ENCODE results near the gene KRABD2.
"Not testable (repeated sequence)": the region's sequence is repeated elsewhere in the genome, so short reads cannot be mapped to it uniquely, and the experiment has no call there.

KRABD2 gene

DNA sequence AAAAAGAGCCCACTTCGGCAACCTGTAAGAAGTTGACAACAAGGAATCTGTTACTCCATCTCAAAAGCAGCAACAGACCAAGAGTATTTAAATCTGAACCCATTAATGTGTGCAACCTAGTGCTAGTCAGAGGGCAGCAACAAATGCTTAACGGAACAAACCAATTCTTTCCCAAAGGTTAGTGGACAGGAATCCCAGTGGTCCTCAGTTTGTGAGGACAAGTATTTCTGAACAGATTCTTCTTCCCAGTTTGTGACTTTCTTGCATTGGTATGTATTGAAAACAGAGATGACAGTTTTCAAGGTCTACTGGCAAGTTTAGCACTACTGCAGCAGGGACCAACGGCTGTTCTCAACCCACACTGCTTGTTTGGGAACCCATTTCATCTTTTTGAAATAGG is 3.5 kb upstream of the KRABD2 start:
- Histone ChIP-seq H3K9me3 (ENCODE audit: low read depth) (no peaks in the 10 kb centered on the region), H3K9me2 (replicated peaks; ENCODE audit: insufficient read depth) (no peaks in the 10 kb centered on the region), H3K4me2 (peak overlapping the region; percentile 77), H3K4me3 (no peak overlapping the region), H3K36me3 (replicated peaks; ENCODE audit: insufficient read depth, low read depth) (peaks cover 16% of the 10 kb centered on the region), H3K4me1 (ENCODE audit: insufficient read depth) (peaks cover 32% of the 10 kb centered on the region), H3K27me3 (no peaks in the 10 kb centered on the region), H4K20me1 (ENCODE audit: insufficient read depth, poor library complexity, severe bottlenecking) (peaks cover 29% of the 10 kb centered on the region), H3K27ac (no peak overlapping the region), H3K79me2 (peaks cover 50% of the 10 kb centered on the region), H2AFZ (no peak overlapping the region)
- TF ChIP-seq EZH2phosphoT487 (IDR thresholded peaks at IDR 0.05; ENCODE audit: low read depth, severe bottlenecking, unreplicated experiment) (no peak), EZH2 (IDR thresholded peaks at IDR 0.05; ENCODE audit: borderline replicate concordance) (no peak)
- TF ChIP-seq, protein P1, sequence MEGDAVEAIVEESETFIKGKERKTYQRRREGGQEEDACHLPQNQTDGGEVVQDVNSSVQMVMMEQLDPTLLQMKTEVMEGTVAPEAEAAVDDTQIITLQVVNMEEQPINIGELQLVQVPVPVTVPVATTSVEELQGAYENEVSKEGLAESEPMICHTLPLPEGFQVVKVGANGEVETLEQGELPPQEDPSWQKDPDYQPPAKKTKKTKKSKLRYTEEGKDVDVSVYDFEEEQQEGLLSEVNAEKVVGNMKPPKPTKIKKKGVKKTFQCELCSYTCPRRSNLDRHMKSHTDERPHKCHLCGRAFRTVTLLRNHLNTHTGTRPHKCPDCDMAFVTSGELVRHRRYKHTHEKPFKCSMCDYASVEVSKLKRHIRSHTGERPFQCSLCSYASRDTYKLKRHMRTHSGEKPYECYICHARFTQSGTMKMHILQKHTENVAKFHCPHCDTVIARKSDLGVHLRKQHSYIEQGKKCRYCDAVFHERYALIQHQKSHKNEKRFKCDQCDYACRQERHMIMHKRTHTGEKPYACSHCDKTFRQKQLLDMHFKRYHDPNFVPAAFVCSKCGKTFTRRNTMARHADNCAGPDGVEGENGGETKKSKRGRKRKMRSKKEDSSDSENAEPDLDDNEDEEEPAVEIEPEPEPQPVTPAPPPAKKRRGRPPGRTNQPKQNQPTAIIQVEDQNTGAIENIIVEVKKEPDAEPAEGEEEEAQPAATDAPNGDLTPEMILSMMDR (IDR thresholded peaks at IDR 0.05; ENCODE audit: poor library complexity) = no peak
- no peak for DNase-seq (ENCODE audit: low spot score)
- whole genome bisulfite sequencing (ENCODE audit: low lambda C conversion rate, missing lambda C conversion rate) = 83% methylated on average over 3 of the region's 3 CpGs

DNA sequence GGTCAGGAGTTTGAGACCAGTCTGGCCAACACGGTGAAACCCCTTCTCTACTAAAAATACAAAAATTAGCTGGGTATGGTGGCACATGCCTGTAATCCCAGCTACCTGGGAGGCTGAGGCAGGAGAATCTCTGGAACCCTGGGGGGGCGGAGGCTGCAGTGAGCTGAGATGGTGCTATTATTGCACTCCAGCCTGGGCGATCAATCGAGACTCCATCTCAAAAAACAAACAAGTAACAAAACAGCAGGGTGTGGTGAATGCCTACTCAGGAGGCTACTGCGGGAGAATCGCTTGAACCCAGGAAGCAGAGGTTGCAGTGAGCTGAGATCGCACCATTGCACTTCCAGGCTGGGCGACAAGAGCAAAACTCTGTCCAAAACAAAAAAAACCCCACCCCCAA is 1.6 kb upstream of the KRABD2 start:
- Histone ChIP-seq H3K4me1 (ENCODE audit: insufficient read depth) (peaks cover 26% of the 10 kb centered on the region), H3K79me2 (peaks cover 53% of the 10 kb centered on the region), H3K36me3 (replicated peaks; ENCODE audit: insufficient read depth, low read depth) (peaks cover 16% of the 10 kb centered on the region), H4K20me1 (ENCODE audit: insufficient read depth, poor library complexity, severe bottlenecking) (peaks cover 29% of the 10 kb centered on the region)
- not testable (repeated sequence) for H2AFZ ChIP-seq; H3K9me3 ChIP-seq (ENCODE audit: low read depth); H3K27me3 ChIP-seq; H3K9me2 ChIP-seq (replicated peaks; ENCODE audit: insufficient read depth); H3K27ac ChIP-seq; H3K4me3 ChIP-seq; DNase-seq (ENCODE audit: low spot score); H3K4me2 ChIP-seq
- 95% methylated on average over 8 of the region's 8 CpGs for WGBS (ENCODE audit: low lambda C conversion rate, missing lambda C conversion rate)

DNA sequence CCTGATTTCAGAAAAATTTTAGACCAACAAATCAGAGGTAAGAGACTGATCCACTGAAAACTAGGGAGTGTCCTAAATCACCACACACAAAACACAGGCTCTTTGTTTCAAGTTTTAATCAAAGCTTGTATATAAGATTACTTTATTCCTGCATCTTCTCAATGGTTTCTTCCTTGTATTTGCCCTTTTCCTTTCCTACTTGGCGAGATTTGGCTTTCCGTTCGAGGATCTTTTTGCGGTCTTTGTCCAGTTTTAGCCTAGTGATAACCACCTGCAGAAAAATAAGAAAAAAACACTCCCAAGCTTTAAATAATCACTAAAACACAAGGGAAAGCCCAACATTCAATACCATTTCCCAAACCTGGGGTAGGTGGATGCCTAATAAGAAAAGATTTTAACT is 918 bp upstream of the KRABD2 start:
- WGBS (ENCODE audit: low lambda C conversion rate, missing lambda C conversion rate) = 98% methylated on average over 4 of the region's 4 CpGs
- H3K4me3 ChIP-seq = no peak overlapping the region
- no peak overlapping the region for H2AFZ ChIP-seq
- peaks cover 16% of the 10 kb centered on the region for H3K36me3 ChIP-seq (replicated peaks; ENCODE audit: insufficient read depth, low read depth)
- no peaks in the 10 kb centered on the region for H3K9me3 ChIP-seq (ENCODE audit: low read depth)
- no peak for DNase-seq (ENCODE audit: low spot score)
- peaks cover 26% of the 10 kb centered on the region for H3K4me1 ChIP-seq (ENCODE audit: insufficient read depth)
- TF ChIP-seq EZH2 (IDR thresholded peaks at IDR 0.05; ENCODE audit: borderline replicate concordance) (no peak), EZH2phosphoT487 (IDR thresholded peaks at IDR 0.05; ENCODE audit: low read depth, severe bottlenecking, unreplicated experiment) (no peak)
- TF ChIP-seq, protein P1 (IDR thresholded peaks at IDR 0.05; ENCODE audit: poor library complexity) = no peak
- peak overlapping the region; percentile 97 for H3K27ac ChIP-seq
- H4K20me1 ChIP-seq (ENCODE audit: insufficient read depth, poor library complexity, severe bottlenecking) = peaks cover 29% of the 10 kb centered on the region
- H3K27me3 ChIP-seq = no peaks in the 10 kb centered on the region
- no peak overlapping the region for H3K4me2 ChIP-seq
- no peaks in the 10 kb centered on the region for H3K9me2 ChIP-seq (replicated peaks; ENCODE audit: insufficient read depth)
- H3K79me2 ChIP-seq = peaks cover 52% of the 10 kb centered on the region

DNA sequence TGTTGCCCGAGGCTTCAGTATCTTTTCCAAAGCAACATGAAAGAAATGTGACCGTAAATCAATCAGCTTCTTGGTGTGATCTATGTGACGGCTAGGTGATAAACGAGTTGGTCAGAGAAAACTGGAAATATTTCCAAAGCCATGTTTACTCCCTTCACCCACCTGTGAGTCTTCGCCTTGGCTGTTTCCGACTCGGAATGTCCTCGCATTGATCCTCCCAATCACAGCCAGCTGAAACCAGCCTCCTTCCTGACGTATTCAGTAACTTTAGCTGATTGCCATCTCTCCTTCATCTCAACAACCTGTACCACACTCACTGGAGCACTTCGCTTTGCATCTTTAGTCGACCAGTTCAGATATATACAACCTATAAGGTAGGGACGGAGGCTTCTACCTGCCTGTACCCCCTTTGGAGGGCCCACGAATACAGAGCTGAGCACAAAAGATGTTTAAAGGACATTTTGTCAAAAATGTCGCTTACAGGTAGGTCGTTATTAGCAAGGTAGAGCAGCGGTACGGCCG is 705 bp downstream of the KRABD2 start:
- TF ChIP-seq EZH2 (IDR thresholded peaks at IDR 0.05; ENCODE audit: borderline replicate concordance) (no peak), EZH2phosphoT487 (IDR thresholded peaks at IDR 0.05; ENCODE audit: low read depth, severe bottlenecking, unreplicated experiment) (no peak)
- TF ChIP-seq, protein P1 (IDR thresholded peaks at IDR 0.05; ENCODE audit: poor library complexity) = no peak
- Histone ChIP-seq H2AFZ (peak overlapping the region; percentile 75), H3K9me3 (ENCODE audit: low read depth) (no peaks in the 10 kb centered on the region), H3K27ac (peak overlapping the region; percentile 97), H3K4me1 (ENCODE audit: insufficient read depth) (peaks cover 14% of the 10 kb centered on the region), H3K79me2 (peaks cover 38% of the 10 kb centered on the region), H3K27me3 (no peaks in the 10 kb centered on the region), H4K20me1 (ENCODE audit: insufficient read depth, poor library complexity, severe bottlenecking) (peaks cover 17% of the 10 kb centered on the region), H3K9me2 (replicated peaks; ENCODE audit: insufficient read depth) (no peaks in the 10 kb centered on the region), H3K36me3 (replicated peaks; ENCODE audit: insufficient read depth, low read depth) (peaks cover 16% of the 10 kb centered on the region), H3K4me3 (peak overlapping the region; percentile 68), H3K4me2 (peak overlapping the region; percentile 86)
- DNase-seq (ENCODE audit: low spot score) = peak; percentile 54
- WGBS (ENCODE audit: low lambda C conversion rate, missing lambda C conversion rate) = 37% methylated on average over 18 of the region's 18 CpGs

DNA sequence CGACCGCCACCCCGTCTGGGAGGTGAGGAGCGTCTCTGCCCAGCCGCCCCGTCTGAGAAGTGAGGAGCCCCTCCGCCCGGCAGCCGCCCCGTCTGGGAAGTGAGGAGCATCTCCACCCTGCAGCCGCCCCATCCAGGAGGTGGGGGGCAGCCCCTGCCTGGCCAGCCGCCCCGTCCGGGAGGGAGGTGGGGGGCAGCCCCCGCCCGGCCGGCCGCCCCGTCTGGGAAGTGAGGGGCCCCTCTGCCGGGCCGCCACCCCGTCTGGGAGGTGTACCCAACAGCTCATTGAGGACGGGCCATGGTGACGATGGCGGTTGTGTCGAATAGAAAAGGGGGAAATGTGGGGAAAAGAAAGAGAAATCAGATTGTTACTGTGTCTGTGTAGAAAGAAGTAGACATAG is 2.6 kb downstream of the KRABD2 start:
- not testable (repeated sequence) for H3K4me3 ChIP-seq; H3K27ac ChIP-seq; DNase-seq (ENCODE audit: low spot score); H4K20me1 ChIP-seq (ENCODE audit: insufficient read depth, poor library complexity, severe bottlenecking); H3K9me2 ChIP-seq (replicated peaks; ENCODE audit: insufficient read depth); H2AFZ ChIP-seq; H3K4me1 ChIP-seq (ENCODE audit: insufficient read depth); H3K36me3 ChIP-seq (replicated peaks; ENCODE audit: insufficient read depth, low read depth); H3K9me3 ChIP-seq (ENCODE audit: low read depth); H3K4me2 ChIP-seq; H3K27me3 ChIP-seq
- WGBS (ENCODE audit: low lambda C conversion rate, missing lambda C conversion rate) = 96% methylated on average over 13 of the region's 26 CpGs
- H3K79me2 ChIP-seq = peaks cover 22% of the 10 kb centered on the region
